Fibroblast of lung (primary cell): ENCODE measurements around the gene BUB1B. TPM values are rescaled to one million over a fixed set of nuclear protein-coding genes. Genes with fewer than 3 reads are reported as not detected.
"Not testable (repeated sequence)": the region's sequence is repeated elsewhere in the genome, so short reads cannot be mapped to it uniquely, and the experiment has no call there.

Experiments
- DNase-seq, 2 donors: peaks; one replicate each; pipeline versions ENCODE4 v3.0.0 to v3.0.0-alpha.2; 2010; ENCODE audit warnings: low read depth in 2 of 2
- H2AFZ ChIP-seq: 2 replicates; pipeline ENCODE4 v1.5.1; 2012; ENCODE audit warnings: low read length, control low read depth, inconsistent platforms
- H3K27ac ChIP-seq: 2 replicates; pipeline ENCODE4 v1.5.1; 2011; ENCODE audit warnings: low read length, control low read depth; ENCODE audit not compliant: insufficient read depth
- H3K27me3 ChIP-seq: 2 replicates; pipeline ENCODE4 v1.5.1; 2011; ENCODE audit warnings: mild to moderate bottlenecking, low read length; ENCODE audit not compliant: control insufficient read depth, insufficient read depth
- H3K36me3 ChIP-seq: 2 replicates; pipeline ENCODE4 v1.5.1; 2011; ENCODE audit warnings: low read length; ENCODE audit not compliant: control insufficient read depth, insufficient read depth
- H3K4me1 ChIP-seq: 2 replicates; pipeline ENCODE4 v1.5.1; 2011; ENCODE audit warnings: low read length; ENCODE audit not compliant: control insufficient read depth, insufficient read depth; ENCODE audit errors: extremely low read depth
- H3K4me2 ChIP-seq: 2 replicates; pipeline ENCODE4 v1.5.1; 2011; ENCODE audit warnings: low read length, control low read depth; ENCODE audit not compliant: insufficient read depth; ENCODE audit errors: extremely low read depth
- H3K4me3 ChIP-seq, 4 experiments: fragments of 200-600 bp in 1 of 4; sonication (generic) in 1 of 4; replicated peaks in 1 of 4; 2 replicates each; pipeline ENCODE4 v1.5.1; 2011 to 2016; ENCODE audit warnings: low read length in 4 of 4, low read depth in 3 of 4, mild to moderate bottlenecking in 3 of 4, control low read depth in 2 of 4, inconsistent platforms in 1 of 4, mixed read lengths in 1 of 4; ENCODE audit not compliant: insufficient read depth in 1 of 4; ENCODE audit errors: control extremely low read depth in 1 of 4
- H3K79me2 ChIP-seq: 2 replicates; pipeline ENCODE4 v1.5.1; 2012; ENCODE audit warnings: mild to moderate bottlenecking, low read length, inconsistent platforms; ENCODE audit not compliant: control insufficient read depth, insufficient read depth
- H3K9ac ChIP-seq: 2 replicates; pipeline ENCODE4 v1.5.1; 2011; ENCODE audit warnings: mild to moderate bottlenecking, low read length, control low read depth; ENCODE audit not compliant: insufficient read depth
- H3K9me3 ChIP-seq: 2 replicates; pipeline ENCODE4 v1.5.1; 2012; ENCODE audit warnings: low read depth, low read length; ENCODE audit not compliant: control insufficient read depth, insufficient read depth
- H4K20me1 ChIP-seq: 2 replicates; pipeline ENCODE4 v1.5.1; 2011; ENCODE audit warnings: low read length; ENCODE audit not compliant: control insufficient read depth, insufficient read depth; ENCODE audit errors: extremely low read depth
- CTCF ChIP-seq, 2 donors: IDR thresholded peaks in 1 of 2; conservative IDR thresholded peaks in 1 of 2; 1 replicate in 1 of 2; 2 replicates in 1 of 2; pipeline ENCODE4 v1.5.1; 2011 to 2012; ENCODE audit warnings: low read length in 2 of 2, control low read depth in 1 of 2, inconsistent platforms in 1 of 2, low read depth in 1 of 2, mild to moderate bottlenecking in 1 of 2
- EZH2 ChIP-seq: IDR thresholded peaks from 2 replicates; pipeline ENCODE4 v1.5.1; 2012; ENCODE audit warnings: low read length, control low read depth, mild to moderate bottlenecking; ENCODE audit errors: missing control alignments
- polyA plus RNA-seq, 2 donors: library from polyadenylated mRNA; depleted of rRNA in 1 of 2; stranded (reverse) in 1 of 2; unstranded in 1 of 2; fragments of >200 nt; gene quantifications; 2 replicates each; pipeline ENCODE4 v1.2.1, GENCODE V29; 2011 to 2012; ENCODE audit warnings: missing spikeins in 1 of 2
- total RNA-seq: library from RNA; depleted of rRNA; stranded (reverse); fragments of >200 nt; gene quantifications from 2 replicates; pipeline ENCODE4 v1.2.1, GENCODE V29; 2014

The BUB1B gene
- total and polyA plus RNA-seq, 2 donors (not counting 1 experiment from before 2014, with no cell fraction given), result 5.4 to 6.9 TPM

DNA sequence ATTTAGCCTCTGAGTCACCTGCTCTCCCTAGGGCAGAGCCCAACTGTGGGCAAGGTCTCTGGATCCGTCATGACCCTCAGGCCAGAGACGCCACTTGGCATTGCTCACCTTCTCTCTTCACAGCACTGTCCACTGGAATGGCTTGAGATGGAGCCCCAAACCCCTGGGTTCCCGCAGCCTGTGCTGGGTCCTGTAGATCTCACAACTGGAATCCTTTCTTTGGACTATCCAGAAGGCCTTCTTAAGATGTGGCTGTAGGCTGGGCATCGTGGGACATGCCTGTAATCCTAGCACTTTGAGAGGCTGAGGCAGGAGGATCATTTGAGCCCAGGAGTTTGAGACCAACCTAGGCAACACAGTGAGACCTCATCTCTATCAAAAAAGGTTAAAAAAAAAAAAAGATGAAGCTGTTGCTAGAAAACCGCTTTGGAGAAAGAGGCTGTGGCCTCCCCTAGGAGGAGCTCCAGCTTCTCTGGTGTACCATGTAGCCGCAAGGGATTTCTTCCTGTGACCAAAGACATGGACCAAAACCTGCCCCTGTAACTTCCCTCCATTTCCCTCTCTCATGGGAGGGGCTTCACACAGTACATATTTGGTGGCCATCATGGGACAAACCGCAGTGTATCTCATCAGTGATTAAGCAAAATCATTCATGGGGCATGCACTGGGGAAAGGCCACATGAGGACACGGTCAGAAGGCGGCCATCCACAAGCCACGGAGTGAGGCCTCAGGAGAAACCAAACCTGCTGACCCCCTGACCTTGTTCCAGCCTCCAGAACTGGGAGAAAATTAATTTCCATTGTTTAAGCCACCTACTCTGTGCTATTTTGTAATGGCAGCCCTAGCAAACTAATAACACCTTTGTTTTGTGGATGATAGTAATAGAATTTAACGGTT is 23.3 kb upstream of the BUB1B start:
- no peaks in the 10 kb centered on the region for H3K9me3 ChIP-seq
- no peaks in the 10 kb centered on the region for H3K36me3 ChIP-seq
- TF ChIP-seq EZH2, result no peak
- no peak for TF ChIP-seq CTCF (conservative IDR thresholded peaks at IDR 0.05 in 1 of 2, IDR thresholded peaks at IDR 0.05 in 1 of 2; ENCODE audit: low read depth in 1 of 2, low read length in 2 of 2)
- no peak overlapping the region for H3K4me3 ChIP-seq
- no peaks in the 10 kb centered on the region for H3K79me2 ChIP-seq
- H3K27ac ChIP-seq, result no peak overlapping the region
- peaks cover 5% of the 10 kb centered on the region for H3K27me3 ChIP-seq
- no peak overlapping the region for H3K9ac ChIP-seq
- H2AFZ ChIP-seq, result no peak overlapping the region
- DNase-seq, result no peak
- H4K20me1 ChIP-seq, result no peaks in the 10 kb centered on the region
- no peak overlapping the region for H3K4me2 ChIP-seq
- no peaks in the 10 kb centered on the region for H3K4me1 ChIP-seq

- H3K27me3 ChIP-seq, H3K4me2 ChIP-seq, H3K36me3 ChIP-seq, H3K4me3 ChIP-seq, H4K20me1 ChIP-seq, H3K9ac ChIP-seq, H3K9me3 ChIP-seq, H3K79me2 ChIP-seq, H2AFZ ChIP-seq, DNase-seq, H3K4me1 ChIP-seq, H3K27ac ChIP-seq: not testable (repeated sequence)
These were observed 22.7 kb upstream of the BUB1B start for GRCh38 chr15:40138201-40138570.

DNA sequence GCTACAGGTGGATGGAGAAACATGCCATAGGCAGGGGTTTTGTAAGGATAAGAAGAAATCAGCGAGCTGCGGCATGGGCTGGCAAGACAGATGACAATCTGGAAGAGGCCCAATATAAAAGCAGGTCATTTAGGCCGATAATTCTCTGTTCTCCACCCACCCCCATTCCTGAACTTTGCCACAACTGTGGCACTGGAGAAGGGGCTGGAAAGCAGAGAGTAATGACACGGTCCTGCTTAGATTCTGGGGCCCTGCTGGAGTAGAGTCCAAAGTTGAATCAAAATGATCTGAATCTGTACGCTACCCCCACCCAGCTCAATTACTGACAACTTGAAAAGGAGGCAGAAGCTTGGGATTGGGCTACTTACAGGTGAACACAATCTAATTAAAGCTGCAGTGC is 18.4 kb upstream of the BUB1B start:
- no peak overlapping the region for H3K4me2 ChIP-seq
- peaks cover 5% of the 10 kb centered on the region for H3K27me3 ChIP-seq
- no peak overlapping the region for H3K27ac ChIP-seq
- no peaks in the 10 kb centered on the region for H4K20me1 ChIP-seq
- H3K4me3 ChIP-seq, result no peak overlapping the region
- no peak overlapping the region for H3K9ac ChIP-seq
- H2AFZ ChIP-seq, result no peak overlapping the region
- DNase-seq, result no peak
- H3K9me3 ChIP-seq, result no peaks in the 10 kb centered on the region
- no peaks in the 10 kb centered on the region for H3K36me3 ChIP-seq
- H3K4me1 ChIP-seq, result no peaks in the 10 kb centered on the region
- H3K79me2 ChIP-seq, result no peaks in the 10 kb centered on the region
- no peak for TF ChIP-seq EZH2
- no peak for TF ChIP-seq CTCF (conservative IDR thresholded peaks at IDR 0.05 in 1 of 2, IDR thresholded peaks at IDR 0.05 in 1 of 2; ENCODE audit: low read depth in 1 of 2, low read length in 2 of 2)
